ENCODE data around the gene SLC4A2.

The SLC4A2 gene

GRCh38 chr7:151095123-151095797 is 35.9 kb downstream of the SLC4A2 start:
- TF ChIP-seq, protein P1, sequence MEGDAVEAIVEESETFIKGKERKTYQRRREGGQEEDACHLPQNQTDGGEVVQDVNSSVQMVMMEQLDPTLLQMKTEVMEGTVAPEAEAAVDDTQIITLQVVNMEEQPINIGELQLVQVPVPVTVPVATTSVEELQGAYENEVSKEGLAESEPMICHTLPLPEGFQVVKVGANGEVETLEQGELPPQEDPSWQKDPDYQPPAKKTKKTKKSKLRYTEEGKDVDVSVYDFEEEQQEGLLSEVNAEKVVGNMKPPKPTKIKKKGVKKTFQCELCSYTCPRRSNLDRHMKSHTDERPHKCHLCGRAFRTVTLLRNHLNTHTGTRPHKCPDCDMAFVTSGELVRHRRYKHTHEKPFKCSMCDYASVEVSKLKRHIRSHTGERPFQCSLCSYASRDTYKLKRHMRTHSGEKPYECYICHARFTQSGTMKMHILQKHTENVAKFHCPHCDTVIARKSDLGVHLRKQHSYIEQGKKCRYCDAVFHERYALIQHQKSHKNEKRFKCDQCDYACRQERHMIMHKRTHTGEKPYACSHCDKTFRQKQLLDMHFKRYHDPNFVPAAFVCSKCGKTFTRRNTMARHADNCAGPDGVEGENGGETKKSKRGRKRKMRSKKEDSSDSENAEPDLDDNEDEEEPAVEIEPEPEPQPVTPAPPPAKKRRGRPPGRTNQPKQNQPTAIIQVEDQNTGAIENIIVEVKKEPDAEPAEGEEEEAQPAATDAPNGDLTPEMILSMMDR (IDR thresholded peaks at IDR 0.05; ENCODE audit: low read depth, low read length, missing control alignments), result no peak
- no peak overlapping the region for H3K4me3 ChIP-seq (replicated peaks; ENCODE audit: low read depth, low read length)
- no peak for DNase-seq (ENCODE audit: extremely low read depth, low read depth)

DNA sequence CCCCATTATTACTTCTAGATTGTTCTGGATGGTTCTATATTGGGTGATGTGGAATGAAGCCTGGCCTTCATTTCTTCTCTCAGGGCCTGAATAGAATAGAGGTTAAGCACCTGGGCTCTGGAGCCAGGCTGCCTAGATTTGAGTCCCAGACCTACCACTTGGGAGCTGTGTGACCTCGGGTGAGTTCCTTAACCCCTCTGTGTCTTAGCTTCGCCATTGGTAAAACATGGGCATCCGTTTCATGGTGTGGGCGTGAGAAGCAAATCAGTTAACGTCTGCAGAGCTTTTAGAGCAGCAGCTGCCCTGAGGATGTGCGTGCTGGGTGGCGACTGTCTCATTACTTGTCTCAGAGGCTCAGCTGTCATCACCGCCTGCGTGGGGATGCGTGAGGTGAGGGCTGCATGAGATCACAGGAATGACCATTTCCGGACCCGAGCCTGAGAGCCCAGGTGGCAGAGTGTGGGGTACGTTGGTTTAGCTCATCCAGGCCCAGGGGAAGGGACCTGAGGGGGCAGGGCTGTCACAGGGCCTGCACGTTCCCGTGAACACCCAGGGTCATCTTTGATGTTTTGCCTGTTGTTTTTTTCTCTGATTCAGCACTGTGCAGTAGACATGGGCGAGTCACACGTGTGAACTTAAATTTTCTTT is 36.6 kb downstream of the SLC4A2 start:
- H3K4me3 ChIP-seq (replicated peaks; ENCODE audit: low read depth, low read length), result no peak overlapping the region
- TF ChIP-seq, protein P1 (IDR thresholded peaks at IDR 0.05; ENCODE audit: low read depth, low read length, missing control alignments), result no peak
- DNase-seq (ENCODE audit: extremely low read depth, low read depth), result no peak

- no peak overlapping the region for H3K4me3 ChIP-seq (replicated peaks; ENCODE audit: low read depth, low read length)
- no peak for DNase-seq (ENCODE audit: extremely low read depth, low read depth)
- TF ChIP-seq, protein P1 (IDR thresholded peaks at IDR 0.05; ENCODE audit: low read depth, low read length, missing control alignments), result no peak
Measured at GRCh38 chr7:151099486-151100211, 40.3 kb downstream of the SLC4A2 start.

GRCh38 chr7:151100921-151101320 is 41.5 kb downstream of the SLC4A2 start:
- DNase-seq (ENCODE audit: extremely low read depth, low read depth), result no peak
- TF ChIP-seq, protein P1 (IDR thresholded peaks at IDR 0.05; ENCODE audit: low read depth, low read length, missing control alignments), result no peak
- no peak overlapping the region for H3K4me3 ChIP-seq (replicated peaks; ENCODE audit: low read depth, low read length)

GRCh38 chr7:151101621-151102396 is 42.4 kb downstream of the SLC4A2 start:
- TF ChIP-seq, protein P1 (IDR thresholded peaks at IDR 0.05; ENCODE audit: low read depth, low read length, missing control alignments), result no peak
- H3K4me3 ChIP-seq (replicated peaks; ENCODE audit: low read depth, low read length), result no peak overlapping the region
- DNase-seq (ENCODE audit: extremely low read depth, low read depth), result no peak

DNA sequence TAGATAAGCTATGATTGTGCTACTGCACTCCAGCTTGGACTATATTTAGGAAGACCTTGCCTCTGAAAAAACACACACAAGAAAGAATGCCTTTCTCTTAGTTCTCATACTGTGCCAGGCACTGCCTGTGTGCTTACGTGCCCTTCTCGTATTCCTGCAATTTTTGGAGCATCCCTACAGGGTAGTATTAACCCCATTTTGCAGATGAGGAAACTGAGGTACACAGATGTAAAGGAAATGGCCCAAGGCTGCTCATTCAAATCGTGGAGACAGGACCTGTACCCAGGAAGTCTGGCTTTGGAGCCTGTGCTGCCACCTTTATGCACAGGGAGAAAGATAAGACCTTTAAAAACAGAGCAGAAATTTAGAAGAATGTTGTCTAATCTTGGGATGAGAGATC is 43.6 kb downstream of the SLC4A2 start:
- DNase-seq (ENCODE audit: extremely low read depth, low read depth), result no peak
- TF ChIP-seq, protein P1 (IDR thresholded peaks at IDR 0.05; ENCODE audit: low read depth, low read length, missing control alignments), result no peak
- no peak overlapping the region for H3K4me3 ChIP-seq (replicated peaks; ENCODE audit: low read depth, low read length)
